ENCODE measurements around the gene CYP4V2. TPM values are rescaled to one million over a fixed set of nuclear protein-coding genes. Genes with fewer than 3 reads are reported as not detected.
A peak's percentile ranks its signal among the peaks of the same experiment; 100 is the strongest.

The CYP4V2 gene
- total RNA-seq, 1 experiment from 2014 or later = 8.6 TPM

GRCh38 chr4:186204103-186204559 lies 12.8 kb downstream of the CYP4V2 start:
- RAD21 ChIA-PET (ENCODE audit: low non-redundant PET in 1 of 2, low total read pairs in 2 of 2, uncharacterized antibody in 2 of 2, unreplicated experiment in 2 of 2) = no interaction called here

GRCh38 chr4:186204686-186205085 lies 13.3 kb downstream of the CYP4V2 start:
- no peaks in the 10 kb centered on the region for H3K79me2 ChIP-seq (ENCODE audit: insufficient read depth, low read length)
- H3K4me1 ChIP-seq (ENCODE audit: control insufficient read depth in 1 of 2, insufficient read depth in 2 of 2, low read length in 2 of 2) = peaks cover 0 to 17% of the 10 kb centered on the region in 2 experiments; a peak in 2 of 4 replicates
- ChIA-PET RAD21 (ENCODE audit: low non-redundant PET in 1 of 2, low total read pairs in 2 of 2, uncharacterized antibody in 2 of 2, unreplicated experiment in 2 of 2) (no interaction called here), POLR2A (no interaction called here), CTCF (no interaction called here)
- peak overlapping the region; percentile 43 to 50 for H3K4me3 ChIP-seq (replicated peaks in 1 of 2; ENCODE audit: low read depth in 1 of 2, low read length in 2 of 2)
- H4K20me1 ChIP-seq (ENCODE audit: insufficient read depth) = no peaks in the 10 kb centered on the region
- H3K27me3 ChIP-seq (ENCODE audit: insufficient read depth, low read length) = no peaks in the 10 kb centered on the region
- H3K9ac ChIP-seq (ENCODE audit: low read length) = peak overlapping the region; percentile 54
- no peaks in the 10 kb centered on the region for H3K36me3 ChIP-seq (ENCODE audit: control insufficient read depth in 1 of 2, insufficient read depth in 2 of 2, low read length in 2 of 2)
- H3K9me3 ChIP-seq (ENCODE audit: control insufficient read depth in 1 of 2, insufficient read depth in 1 of 2, low read depth in 1 of 2, low read length in 2 of 2) = peaks cover 0 to 5% of the 10 kb centered on the region in 2 experiments; a peak in 1 of 4 replicates
- no peaks in the 10 kb centered on the region for H3K9me2 ChIP-seq (ENCODE audit: insufficient read depth)
- intact Hi-C loops (cut with micrococcal nuclease) = no loop called here
- DNase-seq (ENCODE audit: low read depth, low spot score) (no peak), ATAC-seq (no peak)
- peak overlapping the region; percentile 28; the same call in 1 of the 2 replicates for H3K27ac ChIP-seq (ENCODE audit: low read depth, low read length)
- TSS peak; percentile 75 for BruUV-seq (replicated peaks)
- no peak overlapping the region for H2AFZ ChIP-seq (ENCODE audit: low read depth, low read length, poor library complexity, severe bottlenecking)
- peak overlapping the region; percentile 78 for H3K4me2 ChIP-seq (ENCODE audit: low read length)
- no peak for TF ChIP-seq MAX (IDR thresholded peaks at IDR 0.05)
- no peak for TF ChIP-seq EZH2phosphoT487 (IDR thresholded peaks at IDR 0.05; ENCODE audit: borderline replicate concordance)

More at GRCh38 chr4:186204103-186204559, 12.8 kb downstream of the CYP4V2 start:
- Histone ChIP-seq H3K36me3 (ENCODE audit: control insufficient read depth in 1 of 2, insufficient read depth in 2 of 2, low read length in 2 of 2) (no peaks in the 10 kb centered on the region), H3K27ac (ENCODE audit: low read depth, low read length) (peak overlapping the region; percentile 28), H3K9ac (ENCODE audit: low read length) (peak overlapping the region; percentile 54), H3K4me3 (replicated peaks in 1 of 2; ENCODE audit: low read depth in 1 of 2, low read length in 2 of 2) (peak overlapping the region; percentile 43 to 50), H2AFZ (ENCODE audit: low read depth, low read length, poor library complexity, severe bottlenecking) (no peak overlapping the region), H4K20me1 (ENCODE audit: insufficient read depth) (no peaks in the 10 kb centered on the region), H3K79me2 (ENCODE audit: insufficient read depth, low read length) (no peaks in the 10 kb centered on the region), H3K4me1 (ENCODE audit: control insufficient read depth in 1 of 2, insufficient read depth in 2 of 2, low read length in 2 of 2) (peaks cover 0 to 17% of the 10 kb centered on the region in 2 experiments; a peak in 2 of 4 replicates), H3K9me3 (ENCODE audit: control insufficient read depth in 1 of 2, insufficient read depth in 1 of 2, low read depth in 1 of 2, low read length in 2 of 2) (peaks cover 0 to 5% of the 10 kb centered on the region in 2 experiments; a peak in 1 of 4 replicates), H3K27me3 (ENCODE audit: insufficient read depth, low read length) (no peaks in the 10 kb centered on the region), H3K9me2 (ENCODE audit: insufficient read depth) (no peaks in the 10 kb centered on the region), H3K4me2 (ENCODE audit: low read length) (peak overlapping the region; percentile 78)
- DNase-seq (ENCODE audit: low read depth, low spot score) (peak; percentile 81), ATAC-seq (peak; percentile 83)
- TF ChIP-seq POLR2A (IDR thresholded peaks at IDR 0.05; ENCODE audit: borderline replicate concordance, extremely low read depth, insufficient read depth, insufficient read length) (no peak), POLR2AphosphoS5 (IDR thresholded peaks at IDR 0.05; ENCODE audit: low read depth, low read length) (peak; percentile 66), EGR1 (IDR thresholded peaks at IDR 0.05; ENCODE audit: low read depth) (0 out of 2 replicates have a peak, but pooled peaks have one; percentile 18), SP1 (IDR thresholded peaks at IDR 0.05; ENCODE audit: low read depth) (peak; percentile 66)
- intact Hi-C loops (cut with micrococcal nuclease) = no loop called here
- CTCF ChIA-PET = no interaction called here
- POLR2A ChIA-PET = no interaction called here
- BruUV-seq (replicated peaks) = no TSS peak

Data from HCT116 (cell line).